HCT116 (cell line): ENCODE results near the gene NAPB. TPM values are rescaled to one million over a fixed set of nuclear protein-coding genes. Genes with fewer than 3 reads are reported as not detected.

ENCODE experiments used
- ATAC-seq: fragments of 200-7000 bp; cut with Tn5 transposase; 2 replicates; pipeline ENCODE4 v1.9.1; 2020; ENCODE audit warnings: mild to moderate bottlenecking, moderate library complexity
- BruUV-seq: library from RNA; stranded (reverse); fragments of 400-500 nt; replicated peaks from 2 replicates; lab custom pipeline; 2021; lab: Mats Ljungman, UMichigan
- CTCF ChIA-PET: fragments of 300-600 bp; sonication (Branson Sonifier 250); formaldehyde crosslinking; loops from one replicate; lab custom pipeline; 2021; ENCODE audit warnings: antibody characterized with exemption; lab: Charles Lee
- POLR2A ChIA-PET: fragments of 300-600, 350-600 bp; sonication (Branson Sonifier 250); formaldehyde crosslinking; loops from one replicate; lab custom pipeline; 2021; ENCODE audit warnings: antibody characterized with exemption; lab: Charles Lee
- RAD21 ChIA-PET, 2 experiments: fragments of 300-600 bp; sonication (Branson Sonifier 250); formaldehyde crosslinking; loops; one replicate each; lab custom pipeline; 2023; ENCODE audit warnings: low total read pairs in 2 of 2; ENCODE audit not compliant: uncharacterized antibody in 2 of 2, unreplicated experiment in 2 of 2, low non-redundant PET in 1 of 2; lab: Charles Lee
- DNase-seq: peaks from one replicate; pipeline ENCODE4 v3.0.0-alpha.2; 2010; ENCODE audit warnings: low read depth, low spot score
- H2AFZ ChIP-seq: fragments of 200-600 bp; shearing (Covaris generic), sonication (generic); 2 replicates; pipeline ENCODE4 v1.6.1; 2017; ENCODE audit warnings: low read depth, mixed run types, mixed read lengths, antibody characterized with exemption, low read length; ENCODE audit not compliant: poor library complexity, severe bottlenecking
- H3K27ac ChIP-seq: 2 replicates; pipeline ENCODE4 v1.5.1; 2012; ENCODE audit warnings: low read depth, low read length
- H3K27me3 ChIP-seq: fragments of 200-600 bp; sonication (generic); 2 replicates; pipeline ENCODE4 v1.6.1; 2016; ENCODE audit warnings: mixed run types, low read length, mixed read lengths; ENCODE audit not compliant: insufficient read depth
- H3K36me3 ChIP-seq, 2 experiments: fragments of 200-500 bp in 1 of 2; fragments of 200-600 bp in 1 of 2; sonication (Bioruptor generic) in 1 of 2; sonication (generic) in 1 of 2; 2 replicates each; pipeline versions ENCODE4 v1.5.1 to v1.6.1; 2014 to 2016; ENCODE audit warnings: low read length in 2 of 2, inconsistent platforms in 1 of 2, mixed read lengths in 1 of 2, mixed run types in 1 of 2; ENCODE audit not compliant: insufficient read depth in 2 of 2, control insufficient read depth in 1 of 2
- H3K4me1 ChIP-seq, 2 experiments: fragments of 200-600 bp in 1 of 2; sonication (generic) in 1 of 2; 2 replicates each; pipeline versions ENCODE4 v1.5.1 to v1.6.1; 2012 to 2017; ENCODE audit warnings: low read length in 2 of 2, inconsistent platforms in 1 of 2, mild to moderate bottlenecking in 1 of 2, mixed read lengths in 1 of 2, mixed run types in 1 of 2, moderate library complexity in 1 of 2; ENCODE audit not compliant: insufficient read depth in 2 of 2, control insufficient read depth in 1 of 2
- H3K4me2 ChIP-seq: fragments of 200-600 bp; sonication (generic); 2 replicates; pipeline ENCODE4 v1.6.1; 2017; ENCODE audit warnings: mixed run types, low read length, mixed read lengths
- H3K4me3 ChIP-seq, 2 experiments: fragments of 200-600 bp in 1 of 2; sonication (generic) in 1 of 2; replicated peaks in 1 of 2; 2 replicates each; pipeline ENCODE4 v1.5.1; 2011 to 2016; ENCODE audit warnings: low read length in 2 of 2, control low read depth in 1 of 2, low read depth in 1 of 2, mild to moderate bottlenecking in 1 of 2, mixed read lengths in 1 of 2, mixed run types in 1 of 2
- H3K79me2 ChIP-seq: fragments of 200-600 bp; sonication (generic); 2 replicates; pipeline ENCODE4 v1.6.1; 2017; ENCODE audit warnings: mild to moderate bottlenecking, mixed run types, low read length, moderate library complexity, mixed read lengths; ENCODE audit not compliant: insufficient read depth
- H3K9ac ChIP-seq: fragments of 200-600 bp; sonication (generic); 2 replicates; pipeline ENCODE4 v1.6.1; 2016; ENCODE audit warnings: low read length, mixed read lengths
- H3K9me2 ChIP-seq: fragments of 200-600 bp; sonication (generic), shearing (Covaris generic); 2 replicates; pipeline ENCODE4 v1.6.1; 2017; ENCODE audit warnings: mixed run types, mild to moderate bottlenecking, moderate library complexity; ENCODE audit not compliant: insufficient read depth
- H3K9me3 ChIP-seq, 2 experiments: fragments of 200-500 bp in 1 of 2; fragments of 200-600 bp in 1 of 2; sonication (Bioruptor generic) in 1 of 2; sonication (generic) in 1 of 2; 2 replicates each; pipeline ENCODE4 v1.6.1; 2014 to 2017; ENCODE audit warnings: low read length in 2 of 2, mixed read lengths in 2 of 2, inconsistent platforms in 1 of 2, low read depth in 1 of 2, mild to moderate bottlenecking in 1 of 2, mixed run types in 1 of 2, moderate library complexity in 1 of 2; ENCODE audit not compliant: control insufficient read depth in 1 of 2, insufficient read depth in 1 of 2
- H4K20me1 ChIP-seq: fragments of 200-600 bp; sonication (generic), shearing (Covaris generic); 2 replicates; pipeline ENCODE4 v1.6.1; 2017; ENCODE audit warnings: mixed run types, mild to moderate bottlenecking, moderate library complexity; ENCODE audit not compliant: insufficient read depth
- ATF3 ChIP-seq: IDR thresholded peaks from 2 replicates; pipeline ENCODE4 v1.6.1; 2012
- CBX3 ChIP-seq: IDR thresholded peaks from 2 replicates; pipeline ENCODE4 v1.6.1; 2012; ENCODE audit warnings: low read depth
- ELF1 ChIP-seq: IDR thresholded peaks from 2 replicates; pipeline ENCODE4 v1.6.1; 2012; ENCODE audit warnings: low read depth, borderline replicate concordance
- EZH2phosphoT487 ChIP-seq: fragments of 200-600 bp; IDR thresholded peaks from 2 replicates; pipeline ENCODE4 v1.6.1; 2018; ENCODE audit warnings: antibody characterized with exemption, borderline replicate concordance
- POLR2AphosphoS5 ChIP-seq: IDR thresholded peaks from 2 replicates; pipeline ENCODE4 v1.6.1; 2011; ENCODE audit warnings: mild to moderate bottlenecking, low read depth, low read length, moderate library complexity
- RAD21 ChIP-seq: IDR thresholded peaks from 2 replicates; pipeline ENCODE4 v1.6.1; 2012; ENCODE audit warnings: low read depth, mild to moderate bottlenecking
- SRF ChIP-seq: IDR thresholded peaks from 2 replicates; pipeline ENCODE4 v1.6.1; 2012; ENCODE audit warnings: low read depth
- intact Hi-C: fragments of 100-400 bp; cut with micrococcal nuclease; formaldehyde crosslinking; loops from 2 replicates; pipeline ENCODE4 v1.10.0; 2022
- total RNA-seq: library from RNA; stranded (reverse); gene quantifications from one replicate; pipeline ENCODE4 v1.2.1, GENCODE V29; 2021; ENCODE audit not compliant: unreplicated experiment

NAPB gene
- total RNA-seq, 1 experiment from 2014 or later = 7.9 TPM

- H2AFZ ChIP-seq = no peak overlapping the region
- H3K9me2 ChIP-seq = no peaks in the 10 kb centered on the region
- H3K79me2 ChIP-seq = no peaks in the 10 kb centered on the region
- intact Hi-C loops = no loop called here
- TF ChIP-seq CBX3 = no peak
- TF ChIP-seq, all 23 proteins: peak for 0
- Histone ChIP-seq H3K27ac (no peak overlapping the region), H3K9me3 (no peaks in the 10 kb centered on the region), H3K27me3 (peaks cover 3% of the 10 kb centered on the region), H3K9ac (no peak overlapping the region), H3K36me3 (no peaks in the 10 kb centered on the region), H3K4me1 (no peaks in the 10 kb centered on the region), H3K4me3 (no peak overlapping the region), H3K4me2 (no peak overlapping the region), H4K20me1 (no peaks in the 10 kb centered on the region)
- BruUV-seq = no TSS peak
- ChIA-PET CTCF (interaction anchor here (0.8 kb wide), 1 partner anchor 7 kb away, joined by 3 read pairs; no protein-coding TSS in a partner anchor), RAD21 (no interaction called here), POLR2A (no interaction called here)
- ATAC-seq (no peak), DNase-seq (no peak)
These were observed 32.6 kb upstream of the NAPB start for GRCh38 chr20:23453549-23454543.

GRCh38 chr20:23452776-23453175 lies 31.5 kb upstream of the NAPB start, which contains the start of gene CST11:
TSS of gene CST11 (minus strand) at chr20:23452876. CDS start at chr20:23452811, 65 bp downstream.
- TF ChIP-seq POLR2AphosphoS5 = no peak
- TF ChIP-seq RAD21 = no peak
- no peak for TF ChIP-seq CBX3
- no peak for TF ChIP-seq ATF3
- no peak for TF ChIP-seq ELF1
- TF ChIP-seq EZH2phosphoT487 = no peak
- no peak for TF ChIP-seq SRF
- DNase-seq = no peak
- Histone ChIP-seq H3K4me3 (no peak within 1 kb of the TSS), H4K20me1 (no peaks in the 10 kb centered on the region), H3K79me2 (no peaks in the 10 kb centered on the region), H3K27me3 (no peaks in the 10 kb centered on the region; the same call in none of the 2 replicates), H2AFZ (no peak within 1 kb of the TSS), H3K9me3 (no peaks in the 10 kb centered on the region), H3K36me3 (no peaks in the 10 kb centered on the region), H3K27ac (no peak within 1 kb of the TSS), H3K9ac (no peak within 1 kb of the TSS), H3K4me1 (no peaks in the 10 kb centered on the region), H3K9me2 (no peaks in the 10 kb centered on the region), H3K4me2 (no peak within 1 kb of the TSS)
- ChIA-PET RAD21 (no interaction called here), CTCF (no interaction called here), POLR2A (no interaction called here)
- no TSS peak for BruUV-seq
- ATAC-seq = no peak
- intact Hi-C loops = no loop called here
